GM20431 (cell line): Measurements from ENCODE around the gene CC2D2A.

ENCODE experiments used
- in situ Hi-C: fragments of 300-500 bp; cut with MseI, MboI; formaldehyde crosslinking; loops from one replicate; pipeline ENCODE4 v1.15.0; 2020; ENCODE audit warnings: low sequenced_read_pairs; ENCODE audit not compliant: unreplicated experiment

CC2D2A gene

GRCh38 chr4:15550491-15550890 is 80.8 kb downstream of the CC2D2A start:
- in situ Hi-C loops, result no loop called here

GRCh38 chr4:15551740-15552446 is 82.2 kb downstream of the CC2D2A start:
- in situ Hi-C loops, result no loop called here

GRCh38 chr4:15552557-15553362 is 83.1 kb downstream of the CC2D2A start:
- in situ Hi-C loops, result no loop called here

DNA sequence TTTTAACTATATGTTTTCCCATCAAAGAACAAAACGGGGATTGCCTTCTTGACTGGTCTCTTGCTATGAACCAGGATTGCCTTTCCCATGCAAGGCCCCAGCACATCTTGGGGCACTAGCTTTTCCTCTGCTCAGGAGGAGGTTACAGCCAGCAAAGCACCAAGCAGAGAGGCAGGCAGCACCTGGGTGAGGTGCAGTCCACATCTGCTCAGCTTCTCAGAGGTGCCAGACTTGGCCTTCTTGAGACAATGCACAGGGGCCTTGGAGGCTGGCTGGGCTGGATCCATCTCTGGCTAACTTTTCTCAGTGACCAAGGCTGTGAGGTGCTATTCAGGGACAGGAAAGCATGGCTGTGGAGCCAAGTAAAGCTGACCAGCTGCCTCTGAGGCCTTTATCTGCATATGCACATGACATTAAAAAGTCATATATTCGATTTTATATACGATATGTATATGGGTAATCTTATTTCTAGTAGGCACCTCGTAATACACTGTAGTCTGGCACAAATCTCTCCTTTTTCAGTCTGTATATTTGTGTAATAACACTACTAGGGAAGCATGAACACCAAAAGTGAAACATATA is 86.9 kb downstream of the CC2D2A start:
- in situ Hi-C loops, result no loop called here

- in situ Hi-C loops, result no loop called here
These were observed 88.3 kb downstream of the CC2D2A start for GRCh38 chr4:15557786-15558550.

DNA sequence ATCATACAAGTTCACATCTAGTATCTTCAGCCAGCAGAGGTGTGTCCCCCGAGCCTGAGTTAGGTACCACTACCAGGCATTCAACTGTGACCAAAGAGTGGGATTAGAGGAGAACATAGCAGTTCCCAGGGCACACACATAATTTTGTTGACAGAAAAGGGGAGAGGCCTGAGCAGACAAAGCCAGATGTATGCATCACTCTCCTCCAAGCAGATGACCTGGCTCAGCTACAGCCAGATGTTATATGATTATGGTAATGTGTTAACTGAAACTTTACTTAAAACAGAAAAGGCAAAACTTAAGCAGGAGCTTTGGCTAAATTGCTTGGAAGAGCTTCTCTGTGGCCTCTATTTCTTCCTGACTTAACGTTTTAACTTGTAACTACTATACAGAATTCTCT is 88.9 kb downstream of the CC2D2A start:
- in situ Hi-C loops, result no loop called here

DNA sequence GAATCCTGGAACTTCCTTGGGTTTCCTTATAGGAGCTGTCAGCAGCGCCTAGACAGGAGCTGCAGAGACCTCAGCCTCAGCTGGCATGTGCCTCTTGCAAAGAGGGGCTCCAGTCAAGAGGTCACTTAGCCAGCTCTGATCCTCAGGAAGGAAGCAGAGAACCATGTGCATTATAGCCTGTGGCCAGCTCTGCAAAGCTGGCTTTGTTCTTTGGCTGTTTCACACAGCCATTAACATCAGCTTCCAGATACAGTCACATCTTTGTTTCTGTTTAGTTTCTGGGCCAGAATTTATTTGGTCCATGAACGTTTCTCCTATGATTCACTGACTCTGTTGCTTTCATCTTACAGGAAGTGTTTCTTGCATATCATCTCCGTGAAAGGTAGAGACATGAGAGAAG is 92.4 kb downstream of the CC2D2A start:
- in situ Hi-C loops, result no loop called here

GRCh38 chr4:15562623-15563022 is 92.9 kb downstream of the CC2D2A start:
- in situ Hi-C loops, result no loop called here

GRCh38 chr4:15563871-15564270 is 94.2 kb downstream of the CC2D2A start:
- in situ Hi-C loops, result no loop called here

DNA sequence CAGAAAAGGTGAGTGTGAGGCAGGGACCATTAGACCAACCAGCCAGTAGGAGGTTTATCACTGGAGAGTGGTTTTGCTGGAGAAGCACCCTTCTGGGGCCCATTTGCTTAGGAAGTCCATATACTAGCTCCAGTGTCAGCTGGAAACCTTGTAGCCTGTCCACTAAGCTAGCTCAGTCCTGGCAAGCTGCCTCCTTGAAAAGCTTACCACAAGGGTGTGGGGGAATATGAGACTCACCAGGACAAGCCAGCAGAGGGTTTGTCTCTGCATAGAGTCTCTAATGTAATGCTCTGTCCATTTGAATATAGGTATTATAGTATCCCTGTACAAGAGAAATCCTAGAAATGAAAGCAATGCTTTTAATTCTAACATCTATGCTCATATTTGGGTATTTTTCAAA is 99.1 kb downstream of the CC2D2A start:
- in situ Hi-C loops, result no loop called here

DNA sequence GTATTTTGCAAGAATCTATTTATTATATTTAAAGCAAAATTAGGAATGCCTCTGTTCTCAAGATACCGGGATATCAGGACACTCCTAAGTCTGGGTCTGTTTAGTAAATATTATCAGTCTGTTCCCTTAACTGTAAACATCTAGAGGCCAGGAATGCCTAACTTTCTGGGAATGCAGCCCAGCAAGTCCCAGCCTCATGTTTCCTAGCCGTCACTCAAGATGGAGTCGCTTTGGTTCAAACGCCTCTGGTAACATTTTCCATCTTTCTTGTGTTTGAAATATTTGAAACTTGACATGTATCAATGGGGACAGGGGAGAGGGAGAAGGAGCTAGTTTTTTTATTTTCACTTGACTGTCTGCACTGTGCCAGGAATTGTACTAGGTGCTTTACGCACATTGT is 100.1 kb downstream of the CC2D2A start:
- in situ Hi-C loops, result no loop called here

DNA sequence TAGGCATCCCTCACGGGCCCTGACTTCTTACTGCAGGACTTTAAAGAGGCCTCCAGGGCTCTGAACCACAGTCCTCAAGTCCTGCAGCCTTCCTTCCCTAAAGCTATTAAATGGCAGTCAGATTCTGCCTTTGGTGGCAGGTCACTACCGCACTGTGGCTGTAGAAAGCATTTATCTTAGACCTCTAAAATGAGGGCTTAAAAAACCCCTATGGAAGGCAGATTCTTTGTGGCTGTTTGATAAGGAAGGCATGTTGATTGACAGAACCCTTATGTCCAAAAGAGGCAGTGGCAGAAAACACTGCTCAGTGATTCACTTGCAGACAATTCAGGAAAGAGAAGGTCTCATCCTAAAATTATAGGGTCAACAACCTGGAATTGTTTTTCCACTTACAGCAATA is 106.3 kb downstream of the CC2D2A start:
- in situ Hi-C loops, result no loop called here

GRCh38 chr4:15577508-15577907 is 107.8 kb downstream of the CC2D2A start:
- in situ Hi-C loops, result no loop called here

DNA sequence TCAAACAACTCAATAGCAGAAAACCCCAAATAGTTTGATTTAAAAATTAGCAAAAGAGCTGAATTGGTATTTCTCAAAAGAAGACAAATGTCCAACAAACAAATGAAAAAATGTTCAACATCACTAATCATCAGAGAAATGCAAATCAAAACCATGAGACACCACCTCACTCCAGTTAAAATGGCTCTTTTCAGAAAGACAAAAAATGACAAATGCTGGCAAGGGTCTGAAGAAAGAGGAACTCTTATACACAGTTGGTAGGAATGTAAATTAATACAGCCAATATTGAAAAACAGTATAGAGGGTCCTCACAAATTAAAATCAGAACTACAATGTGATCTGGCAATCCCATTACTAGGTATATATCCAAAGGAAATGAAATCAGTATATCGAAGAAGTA is 115.1 kb downstream of the CC2D2A start:
- in situ Hi-C loops, result no loop called here

DNA sequence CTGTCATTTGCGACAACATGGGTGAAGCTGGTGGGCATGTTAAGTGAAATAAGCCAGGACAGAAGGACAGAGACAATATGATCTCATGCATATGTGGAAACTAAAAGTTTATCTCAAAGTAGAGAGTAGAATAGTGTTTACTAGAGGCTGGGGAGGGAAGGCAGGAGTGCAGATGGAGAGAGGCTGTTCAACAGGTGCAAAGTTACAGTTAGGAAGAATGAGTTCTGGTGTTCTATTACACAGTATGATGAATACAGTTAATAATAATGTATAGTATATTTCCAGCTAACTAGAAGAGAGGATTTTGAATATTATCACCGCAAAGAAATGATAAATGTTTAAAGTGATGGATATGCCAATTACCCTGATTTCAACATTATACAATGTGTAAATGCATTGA is 115.6 kb downstream of the CC2D2A start:
- in situ Hi-C loops, result no loop called here

DNA sequence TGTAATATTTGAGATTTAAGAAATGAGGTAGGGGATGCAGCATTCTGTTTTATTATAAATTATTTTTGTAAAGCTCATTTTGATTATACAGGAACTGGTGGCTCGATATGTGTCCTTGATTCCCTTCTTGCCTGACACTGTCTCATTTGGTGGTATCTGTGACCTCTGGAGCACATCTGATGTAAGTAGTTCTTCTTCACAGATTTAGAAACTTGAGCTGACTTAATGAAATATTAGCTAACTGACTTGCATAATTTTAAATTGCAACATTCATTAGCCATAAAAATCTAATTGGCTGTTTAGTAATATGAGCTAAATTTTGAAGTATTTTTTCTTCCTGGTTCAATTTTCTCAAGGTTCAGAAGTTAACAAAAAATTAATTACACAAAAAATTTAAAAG is 116.4 kb downstream of the CC2D2A start:
- in situ Hi-C loops, result no loop called here

GRCh38 chr4:15587649-15588048 is 118.0 kb downstream of the CC2D2A start:
- in situ Hi-C loops, result no loop called here

DNA sequence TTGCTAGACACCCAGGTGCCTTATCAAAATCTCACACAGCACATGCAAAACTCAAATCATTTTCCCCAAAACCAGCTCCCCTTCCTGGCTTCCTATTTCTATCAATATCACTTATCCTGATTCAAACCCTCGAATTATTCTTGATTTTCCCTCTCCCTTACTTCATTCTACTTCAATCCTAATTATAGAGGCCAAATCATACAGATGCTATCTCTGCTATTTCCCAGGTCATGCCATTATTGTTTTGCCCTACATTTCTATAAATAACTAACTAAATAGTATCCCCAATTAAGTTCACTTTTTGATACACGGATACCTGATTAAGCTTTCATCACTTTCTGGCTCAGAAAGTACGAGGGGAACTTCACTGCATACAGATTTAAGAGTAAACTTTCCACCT is 123.1 kb downstream of the CC2D2A start:
- in situ Hi-C loops, result no loop called here

DNA sequence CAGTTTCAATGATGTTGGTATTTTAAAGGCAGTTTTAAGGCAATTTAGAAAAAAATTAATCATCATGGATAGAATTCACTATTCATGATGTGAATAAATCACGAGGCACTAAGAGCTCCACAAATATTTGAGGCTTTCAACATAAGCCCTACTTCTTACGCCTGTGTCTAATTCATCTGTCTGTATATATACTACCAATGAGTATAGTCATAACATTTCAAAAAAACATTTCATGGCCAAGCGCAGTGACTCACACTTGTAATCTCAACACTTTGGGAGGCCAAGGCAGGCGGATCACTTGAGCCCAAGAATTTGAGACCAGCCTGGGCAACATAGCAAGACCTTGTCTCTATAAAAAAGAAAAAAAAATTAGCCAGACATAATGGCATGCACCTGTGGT is 129.0 kb downstream of the CC2D2A start:
- in situ Hi-C loops, result no loop called here

DNA sequence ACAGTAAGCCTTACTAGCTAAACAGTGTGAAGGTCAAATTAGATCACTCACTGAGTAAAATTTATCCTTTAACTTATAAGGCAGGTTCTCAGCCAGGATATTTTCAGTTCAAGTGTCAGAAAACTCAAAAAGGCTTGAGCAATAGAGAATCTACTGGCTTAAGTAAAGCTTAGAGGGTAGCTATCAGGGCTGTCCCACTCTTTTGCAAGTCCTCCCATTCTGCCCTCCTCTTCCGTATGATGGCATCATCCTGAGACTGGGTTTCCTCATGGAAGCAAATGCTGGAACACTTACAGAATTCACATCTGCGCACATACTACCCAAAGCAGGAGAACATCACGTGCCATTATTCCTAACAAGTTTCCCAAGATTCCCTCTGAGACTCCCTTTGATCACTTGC is 130.5 kb downstream of the CC2D2A start:
- in situ Hi-C loops, result no loop called here

DNA sequence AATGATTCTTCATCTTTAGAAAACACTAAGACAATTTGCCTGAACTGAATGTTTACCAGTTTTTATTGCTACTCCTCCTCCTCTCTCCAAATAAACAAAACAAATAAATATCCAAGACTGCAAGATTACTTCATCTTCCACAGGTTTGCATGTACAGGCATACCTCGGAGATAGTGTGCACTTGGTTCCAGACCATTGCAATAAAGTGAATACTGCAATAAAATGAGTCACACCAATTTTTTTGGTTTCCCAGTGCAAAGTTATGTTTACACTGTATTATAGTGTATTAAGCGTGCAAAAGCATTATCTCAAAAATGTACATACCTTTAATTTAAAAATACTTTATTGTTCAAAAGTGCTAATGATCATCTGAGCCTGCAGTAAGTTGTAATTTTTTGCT is 132.2 kb downstream of the CC2D2A start:
- in situ Hi-C loops, result no loop called here
